ENCODE data around the gene TMTC2. TPM values are rescaled to one million over a fixed set of nuclear protein-coding genes. Genes with fewer than 3 reads are reported as not detected.

TMTC2 gene
- total RNA-seq, 1 donor from 2014 or later: 3.6 TPM

GRCh38 chr12:83039413-83039812 is 352.7 kb downstream of the TMTC2 start:
- Mint-ChIP-seq H3K4me1 (ENCODE audit: unreplicated experiment) (peaks cover 13% of the 10 kb centered on the region), H3K27ac (ENCODE audit: unreplicated experiment) (no peak overlapping the region), H3K9me3 (ENCODE audit: unreplicated experiment) (no peaks in the 10 kb centered on the region), H3K4me3 (ENCODE audit: unreplicated experiment) (no peak overlapping the region), H3K36me3 (ENCODE audit: low read depth, unreplicated experiment) (no peaks in the 10 kb centered on the region), H3K27me3 (ENCODE audit: unreplicated experiment) (peaks cover 1% of the 10 kb centered on the region)
- TF ChIP-seq CTCF (IDR thresholded peaks at IDR 0.05; ENCODE audit: unreplicated experiment): no peak
- no peak for DNase-seq (ENCODE audit: low spot score)

GRCh38 chr12:83040339-83040738 is 353.6 kb downstream of the TMTC2 start:
- Mint-ChIP-seq H3K27ac (ENCODE audit: unreplicated experiment) (no peak overlapping the region), H3K27me3 (ENCODE audit: unreplicated experiment) (peaks cover 1% of the 10 kb centered on the region), H3K4me3 (ENCODE audit: unreplicated experiment) (no peak overlapping the region), H3K9me3 (ENCODE audit: unreplicated experiment) (no peaks in the 10 kb centered on the region), H3K36me3 (ENCODE audit: low read depth, unreplicated experiment) (no peaks in the 10 kb centered on the region), H3K4me1 (ENCODE audit: unreplicated experiment) (peaks cover 6% of the 10 kb centered on the region)
- DNase-seq (ENCODE audit: low spot score): no peak
- TF ChIP-seq CTCF (IDR thresholded peaks at IDR 0.05; ENCODE audit: unreplicated experiment): no peak

DNA sequence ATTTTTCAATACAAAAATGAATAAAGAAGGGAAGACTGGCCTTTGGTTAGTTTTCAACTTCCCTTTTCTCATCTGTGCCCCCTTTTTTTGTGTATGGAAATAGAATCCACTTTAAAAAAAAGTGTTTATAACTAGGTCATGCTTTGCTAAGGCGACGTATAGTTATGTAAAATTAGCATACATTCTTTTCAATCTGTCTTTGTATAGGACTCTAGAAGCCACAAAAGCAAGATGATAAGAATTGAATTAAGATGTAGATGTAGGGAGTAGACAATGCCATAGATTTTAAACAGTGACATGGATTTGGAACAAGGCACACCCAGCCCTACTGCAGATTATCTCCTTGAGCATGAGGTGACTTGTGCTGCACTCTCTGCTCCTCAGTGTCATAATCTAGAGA is 354.3 kb downstream of the TMTC2 start:
- DNase-seq (ENCODE audit: low spot score): no peak
- H3K9me3 Mint-ChIP-seq (ENCODE audit: unreplicated experiment): no peaks in the 10 kb centered on the region
- no peaks in the 10 kb centered on the region for H3K36me3 Mint-ChIP-seq (ENCODE audit: low read depth, unreplicated experiment)
- TF ChIP-seq CTCF (IDR thresholded peaks at IDR 0.05; ENCODE audit: unreplicated experiment): no peak
- peaks cover 1% of the 10 kb centered on the region for H3K27me3 Mint-ChIP-seq (ENCODE audit: unreplicated experiment)
- no peak overlapping the region for H3K4me3 Mint-ChIP-seq (ENCODE audit: unreplicated experiment)
- H3K4me1 Mint-ChIP-seq (ENCODE audit: unreplicated experiment): peaks cover 3% of the 10 kb centered on the region
- no peak overlapping the region for H3K27ac Mint-ChIP-seq (ENCODE audit: unreplicated experiment)

DNA sequence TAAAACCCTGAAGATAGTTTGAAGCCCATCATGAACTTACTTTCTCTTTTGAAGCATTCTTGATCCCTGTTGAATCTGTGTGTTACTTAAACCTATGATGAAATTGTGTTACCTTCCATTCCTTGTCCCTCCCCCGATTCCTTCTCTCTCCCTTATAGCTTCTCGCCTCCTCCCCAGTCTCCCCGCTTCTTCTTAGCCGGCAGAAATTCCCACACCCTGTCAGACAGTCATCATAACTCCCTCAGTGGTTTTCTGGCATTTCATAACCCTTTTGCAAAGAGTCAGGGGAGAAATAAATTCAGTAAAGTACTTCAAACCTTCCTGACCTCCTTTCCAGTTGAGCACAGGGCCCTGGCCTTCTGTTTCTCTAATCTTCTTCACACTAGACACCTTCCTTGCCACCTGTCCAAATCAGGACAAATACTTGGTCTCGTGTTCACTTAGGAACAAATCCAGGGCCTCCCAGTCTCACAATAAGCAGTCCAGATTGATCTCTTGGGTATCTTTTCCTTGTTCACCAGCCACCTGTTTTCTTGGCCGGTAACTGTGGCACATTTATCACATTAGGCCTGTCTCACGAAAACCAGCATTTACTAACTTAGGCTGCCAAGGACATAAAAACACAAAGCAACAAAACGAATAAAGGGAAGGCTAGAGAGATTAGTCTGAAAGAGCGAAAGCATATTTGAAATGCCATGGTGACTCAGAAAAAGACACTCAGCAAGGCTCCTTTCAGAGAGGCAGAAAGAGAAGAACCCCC is 355.9 kb downstream of the TMTC2 start:
- TF ChIP-seq CTCF (IDR thresholded peaks at IDR 0.05; ENCODE audit: unreplicated experiment): no peak
- Mint-ChIP-seq H3K27ac (ENCODE audit: unreplicated experiment) (no peak overlapping the region), H3K4me1 (ENCODE audit: unreplicated experiment) (peaks cover 3% of the 10 kb centered on the region)

DNA sequence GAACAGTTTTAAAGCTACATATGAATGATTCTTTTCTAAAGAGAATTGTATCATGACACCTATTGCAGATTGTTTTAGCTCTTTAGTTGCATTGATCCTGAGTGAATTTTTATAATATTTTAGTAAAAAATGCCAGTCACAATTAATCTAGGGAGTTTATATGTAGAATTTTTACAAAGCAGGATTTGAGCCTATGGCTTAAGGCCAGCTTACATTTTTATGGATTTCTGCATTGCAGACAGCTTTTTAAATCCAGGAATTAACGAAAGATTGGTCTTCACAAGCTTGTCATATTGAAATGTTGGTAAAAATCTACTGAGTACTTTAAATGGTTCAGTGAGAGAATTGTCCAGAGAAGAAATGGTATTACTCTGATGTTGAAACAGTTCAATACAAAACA is 358.0 kb downstream of the TMTC2 start:
- H3K36me3 Mint-ChIP-seq (ENCODE audit: low read depth, unreplicated experiment): no peaks in the 10 kb centered on the region
- no peak overlapping the region for H3K4me3 Mint-ChIP-seq (ENCODE audit: unreplicated experiment)
- H3K9me3 Mint-ChIP-seq (ENCODE audit: unreplicated experiment): no peaks in the 10 kb centered on the region
- no peak for DNase-seq (ENCODE audit: low spot score)
- no peaks in the 10 kb centered on the region for H3K27me3 Mint-ChIP-seq (ENCODE audit: unreplicated experiment)
- no peak for TF ChIP-seq CTCF (IDR thresholded peaks at IDR 0.05; ENCODE audit: unreplicated experiment)
- H3K4me1 Mint-ChIP-seq (ENCODE audit: unreplicated experiment): peaks cover 3% of the 10 kb centered on the region
- H3K27ac Mint-ChIP-seq (ENCODE audit: unreplicated experiment): no peak overlapping the region

More for the DNA sequence above, 355.9 kb downstream of the TMTC2 start:
- DNase-seq (ENCODE audit: low spot score): no peak
- H3K36me3 Mint-ChIP-seq (ENCODE audit: low read depth, unreplicated experiment): no peaks in the 10 kb centered on the region
- H3K4me3 Mint-ChIP-seq (ENCODE audit: unreplicated experiment): no peak overlapping the region
- peaks cover 1% of the 10 kb centered on the region for H3K27me3 Mint-ChIP-seq (ENCODE audit: unreplicated experiment)
- H3K9me3 Mint-ChIP-seq (ENCODE audit: unreplicated experiment): no peaks in the 10 kb centered on the region
